Epithelial cell of alveolus of lung (primary cell): ENCODE measurements around the gene AVPR1A. TPM values are rescaled to one million over a fixed set of nuclear protein-coding genes. Genes with fewer than 3 reads are reported as not detected.

Experiments
- total RNA-seq: library from RNA; depleted of rRNA; stranded (reverse); fragments of >200 nt; gene quantifications from 2 replicates; pipeline ENCODE4 v1.2.1, GENCODE V29; 2015

The AVPR1A gene
- not detected in 2 replicates for total RNA-seq

GRCh38 chr12:63150713-63151622, at the start of gene AVPR1A:
Gene AVPR1A, minus strand, starts transcription at chr12:63151201. Its CDS starts 365 bp downstream, at chr12:63150836.

Other genes starting within 250 kb of the AVPR1A start
- 0.08 and 0.78 TPM in 2 replicates for gene PPM1H, start 216.1 kb downstream of the AVPR1A start, total RNA-seq